Left forelimb (tissue), 1 donor: ENCODE results near the gene TMEM132D.

Experiments used
- DNase-seq: peaks from one replicate; pipeline ENCODE4 v3.0.0-alpha.2; 2018; ENCODE audit warnings: low spot score

TMEM132D gene

DNA sequence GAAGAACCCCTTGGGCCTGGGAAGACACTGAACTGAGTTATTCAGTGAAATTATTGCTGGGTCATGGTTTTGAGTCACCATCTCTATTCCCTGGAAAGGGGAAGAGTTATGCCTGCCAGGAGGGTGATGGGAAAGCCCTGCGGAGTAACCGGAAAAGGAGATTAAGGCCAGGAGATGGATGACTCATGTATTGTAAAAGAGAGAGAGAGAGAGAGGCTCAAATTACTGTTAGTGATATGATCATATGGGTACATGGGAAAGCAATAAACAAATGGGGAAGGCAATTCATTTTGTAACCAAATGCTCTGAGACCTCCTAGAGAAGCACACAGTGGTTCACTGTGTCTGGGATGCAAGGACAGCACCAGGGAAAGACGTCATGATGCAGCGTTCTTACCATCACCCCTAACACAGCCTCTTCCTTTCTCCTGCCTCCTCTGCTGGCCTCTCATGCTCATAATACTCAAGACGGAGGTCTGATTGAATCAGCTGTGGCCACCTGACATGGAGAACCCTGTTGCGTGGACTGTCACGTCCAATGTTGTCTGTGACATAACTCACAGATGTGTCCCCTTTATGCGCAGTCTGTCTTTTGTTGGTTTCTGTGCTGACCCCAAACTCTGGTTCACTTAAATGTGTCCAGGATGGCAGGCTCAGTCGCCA, 243.7 kb downstream of the TMEM132D start:
- DNase-seq: no peak

DNA sequence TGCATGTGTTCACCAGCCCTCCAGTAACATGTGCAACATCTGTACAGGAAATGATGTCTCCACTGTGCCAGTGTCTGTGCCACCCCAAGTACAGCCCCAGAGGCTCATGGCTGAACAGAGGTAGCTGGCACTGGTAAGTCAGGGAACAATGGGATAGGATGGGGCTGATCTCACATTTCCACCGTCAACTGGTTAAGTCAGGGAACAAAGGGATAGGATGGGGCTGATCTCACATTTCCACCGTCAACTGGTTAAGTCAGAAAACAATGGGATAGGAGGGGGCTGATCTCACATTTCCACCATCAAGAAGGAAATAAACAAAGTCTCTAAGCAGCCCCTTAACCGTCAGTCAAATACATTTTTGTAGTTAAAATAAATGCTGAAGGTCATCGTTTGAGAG, 246.6 kb downstream of the TMEM132D start:
- no peak for DNase-seq

DNA sequence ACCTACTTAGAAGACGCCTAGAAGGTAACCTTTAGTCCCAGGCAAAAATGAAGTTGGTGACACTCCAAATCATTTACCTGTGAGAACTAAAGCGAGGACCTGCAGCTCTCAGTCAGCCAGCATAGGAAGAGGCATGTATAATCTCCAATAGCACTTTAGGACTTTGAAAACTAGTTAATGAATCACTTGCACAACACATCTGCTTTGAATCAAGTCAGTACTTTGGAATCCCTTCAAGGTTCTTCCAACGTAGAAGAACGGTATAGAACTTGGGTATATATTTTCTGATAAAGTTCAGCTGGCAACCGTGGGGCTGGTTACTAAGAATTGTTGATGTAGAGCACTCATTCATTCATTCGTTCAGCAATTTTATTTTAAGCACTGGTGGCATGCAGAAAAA, 251.9 kb downstream of the TMEM132D start:
- DNase-seq: no peak

GRCh38 chr12:129641926-129642325, 261.9 kb downstream of the TMEM132D start:
- no peak for DNase-seq

GRCh38 chr12:129635021-129635685, 268.7 kb downstream of the TMEM132D start:
- DNase-seq: no peak

- DNase-seq: no peak
Measured at GRCh38 chr12:129631316-129631715, 272.5 kb downstream of the TMEM132D start.

DNA sequence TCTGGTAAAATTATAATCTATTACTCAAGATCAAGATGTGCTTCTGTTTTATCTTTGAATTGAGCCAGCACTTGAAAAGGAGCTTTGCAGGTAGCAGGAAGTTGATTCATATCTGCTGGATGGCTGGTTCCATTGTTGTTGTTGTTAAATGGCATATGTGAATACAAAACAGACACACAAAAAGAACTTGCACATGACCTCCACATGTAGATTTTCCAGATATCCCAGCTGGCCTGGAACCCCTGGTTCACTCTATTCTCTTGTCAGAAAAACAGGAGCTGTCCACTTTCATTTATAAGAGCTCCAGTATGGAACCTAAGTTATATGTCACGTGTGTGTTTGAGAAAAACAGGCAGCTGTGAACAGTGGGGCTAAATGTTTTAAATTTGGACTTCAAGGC, 273.9 kb downstream of the TMEM132D start:
- DNase-seq: no peak

- DNase-seq: no peak
Measured at GRCh38 chr12:129622566-129622965, 281.3 kb downstream of the TMEM132D start.

GRCh38 chr12:129619271-129619670, 284.6 kb downstream of the TMEM132D start:
- no peak for DNase-seq

DNA sequence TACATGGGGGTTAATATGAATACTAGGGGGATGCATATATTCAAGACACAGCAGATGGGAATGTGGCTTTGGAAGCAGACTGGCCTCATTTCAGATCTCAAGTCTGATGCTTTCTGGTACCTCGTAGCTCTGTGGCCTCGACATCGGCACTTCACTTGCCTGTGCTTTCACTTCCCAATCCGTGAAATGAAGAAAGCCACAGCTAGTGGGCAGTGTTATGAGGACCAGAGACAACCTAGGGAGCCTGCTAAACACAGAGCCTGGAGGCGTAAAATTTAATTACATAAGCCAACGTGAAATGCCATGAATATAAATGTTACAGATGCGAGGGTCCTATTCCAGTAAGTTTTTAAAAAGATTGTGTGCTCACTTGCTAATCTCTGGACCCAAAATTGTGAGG, 286.0 kb downstream of the TMEM132D start:
- DNase-seq: no peak

DNA sequence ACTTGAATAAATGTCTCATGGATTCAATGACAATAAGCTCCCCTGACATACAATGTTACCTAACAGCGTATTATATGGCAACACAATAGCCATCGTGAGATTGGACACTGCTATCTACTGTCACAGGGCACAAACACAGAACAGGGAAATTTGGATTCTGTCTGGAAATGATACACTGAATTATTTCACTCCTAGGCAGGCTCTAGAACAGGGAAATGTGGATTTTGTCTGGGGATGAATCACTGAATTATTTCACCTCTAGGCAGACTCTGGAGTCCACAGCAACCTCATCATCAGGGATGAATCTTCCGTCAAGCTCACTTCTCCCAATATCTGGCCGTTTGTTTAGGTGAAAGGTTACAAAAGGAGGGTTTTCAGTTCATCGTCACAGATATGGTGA, 288.8 kb downstream of the TMEM132D start:
- no peak for DNase-seq

GRCh38 chr12:129614221-129614885, 289.5 kb downstream of the TMEM132D start:
- no peak for DNase-seq

DNA sequence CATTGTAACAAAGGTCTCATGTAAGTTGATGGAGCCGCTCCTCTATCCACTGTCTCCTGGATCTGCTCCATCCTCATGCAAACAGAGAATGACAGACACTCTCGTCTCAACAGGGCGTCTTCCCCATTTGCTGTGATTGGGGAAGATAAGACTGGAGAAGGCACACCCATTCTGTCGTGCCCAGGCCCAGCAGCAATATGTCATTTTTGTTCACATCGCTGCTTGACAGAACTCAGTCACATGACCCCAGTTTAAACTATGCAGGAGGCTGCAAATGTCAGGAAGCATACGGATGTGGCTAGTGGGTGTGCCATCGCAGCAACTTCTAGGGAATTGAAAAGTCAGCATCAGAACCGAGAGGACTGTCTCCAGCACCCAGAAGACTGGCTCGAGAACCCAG, 290.5 kb downstream of the TMEM132D start:
- DNase-seq: no peak

- no peak for DNase-seq
Measured at GRCh38 chr12:129610601-129611120, 293.2 kb downstream of the TMEM132D start.

- no peak for DNase-seq
Measured at GRCh38 chr12:129607756-129608155, 296.1 kb downstream of the TMEM132D start.

DNA sequence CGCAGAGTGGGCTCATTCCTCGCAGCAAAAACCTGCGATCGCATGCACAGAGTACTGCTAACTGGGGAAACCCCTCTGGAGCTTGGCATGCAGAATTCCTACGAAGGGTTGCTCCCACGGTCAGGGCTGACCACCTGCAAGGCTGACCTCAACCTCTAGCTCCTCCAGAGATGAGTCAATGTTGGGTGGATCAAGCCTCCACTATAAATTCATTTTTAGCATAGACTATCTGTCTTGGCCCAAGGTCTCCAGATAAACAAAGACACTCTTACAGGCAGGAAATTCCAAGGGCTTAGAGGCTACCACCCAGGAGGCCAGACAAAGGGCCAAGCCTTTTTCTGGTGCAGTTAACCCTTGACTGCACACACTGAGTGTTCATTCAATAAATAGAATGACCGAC, 296.5 kb downstream of the TMEM132D start:
- no peak for DNase-seq

- DNase-seq: no peak
Measured at GRCh38 chr12:129606239-129606638, 297.6 kb downstream of the TMEM132D start.

DNA sequence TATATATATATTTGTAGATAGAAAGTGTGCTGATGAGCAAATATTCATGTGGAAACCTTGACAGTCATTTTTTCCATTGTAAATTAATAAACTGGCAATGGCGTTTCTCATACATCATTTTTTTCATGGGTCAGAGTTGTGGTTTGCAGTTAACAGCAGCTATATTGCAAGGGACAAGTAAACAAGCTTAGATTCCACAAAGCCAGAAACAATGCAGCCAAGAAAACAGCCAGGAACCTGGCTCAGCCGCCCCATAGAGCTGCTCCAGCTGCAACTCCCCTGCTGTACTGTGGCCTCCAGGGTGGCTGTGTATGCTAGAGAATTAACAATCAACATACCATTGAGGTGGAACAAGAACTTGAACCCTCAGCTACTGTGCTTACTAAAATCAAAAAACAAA, 298.2 kb downstream of the TMEM132D start:
- no peak for DNase-seq

DNA sequence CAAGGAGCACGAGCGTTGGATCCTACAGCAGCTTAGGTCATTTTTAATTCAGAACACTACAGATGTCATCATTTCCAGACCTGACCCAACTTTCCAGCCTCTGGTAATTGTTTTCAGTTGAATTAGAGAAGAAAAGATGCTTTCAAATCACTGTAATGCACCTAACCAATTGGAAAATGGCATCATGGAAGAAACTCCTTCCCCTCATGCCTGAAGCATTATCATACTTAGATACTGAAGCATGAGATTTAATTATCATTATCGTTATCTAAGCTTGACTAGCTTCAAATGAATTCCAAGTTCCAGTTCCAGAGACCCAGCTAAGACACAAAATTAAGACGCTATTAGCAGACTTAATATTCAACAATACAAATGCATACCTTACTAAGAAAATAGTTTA, 299.3 kb downstream of the TMEM132D start:
- DNase-seq: no peak

DNA sequence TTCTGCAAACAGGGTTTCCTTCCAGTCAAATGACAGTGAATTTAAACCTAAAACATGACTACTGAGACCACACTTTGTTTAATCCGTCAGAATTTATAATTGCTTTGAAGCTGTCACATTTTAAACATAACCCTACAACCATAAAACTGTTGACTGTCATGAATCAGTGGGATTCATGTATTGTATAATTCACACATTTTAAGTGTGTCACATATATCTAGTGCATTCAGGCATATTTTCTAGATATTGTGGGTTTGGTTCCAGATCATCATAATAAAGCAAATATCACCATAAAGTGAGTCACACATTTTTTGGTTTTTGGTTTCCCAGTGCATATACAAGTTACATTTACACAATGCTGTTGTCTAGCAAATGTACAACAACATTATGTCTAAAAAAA, 304.4 kb downstream of the TMEM132D start:
- no peak for DNase-seq

DNA sequence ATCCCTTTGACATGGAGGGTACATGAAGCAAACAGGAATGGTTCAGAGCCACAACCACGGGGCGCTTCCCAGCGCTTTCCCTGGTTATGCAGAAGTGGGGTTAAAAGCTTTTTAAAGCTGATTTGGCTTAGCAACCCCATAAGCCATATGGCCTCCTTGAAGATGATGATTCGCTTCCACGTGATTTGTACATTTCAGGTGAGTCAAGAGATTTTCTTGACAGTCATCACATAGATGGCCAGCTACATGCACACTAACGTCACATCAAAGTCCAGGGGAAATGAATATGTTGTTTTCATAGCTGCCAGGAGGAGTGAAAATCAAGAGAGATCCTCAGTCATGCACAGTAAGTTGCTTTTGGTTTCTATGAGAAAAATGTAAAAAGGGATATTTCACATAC, 309.7 kb downstream of the TMEM132D start:
- no peak for DNase-seq

- no peak for DNase-seq
Measured at GRCh38 chr12:129592449-129592848, 311.4 kb downstream of the TMEM132D start.

- DNase-seq: no peak
Measured at GRCh38 chr12:129589503-129589902, 314.3 kb downstream of the TMEM132D start.
